IMR-90 (cell line): Measurements from ENCODE around the gene GRAMD1B. TPM values are rescaled to one million over a fixed set of nuclear protein-coding genes. Genes with fewer than 3 reads are reported as not detected.

ENCODE experiments used
- ATAC-seq: fragments of 200-7000 bp; cut with Tn5 transposase; 2 replicates; pipeline ENCODE4 v1.9.1; 2020; ENCODE audit warnings: low read depth, mild to moderate bottlenecking, moderate library complexity
- BruUV-seq: library from RNA; stranded (reverse); fragments of 400-500 nt; replicated peaks from 2 replicates; lab custom pipeline; 2021; lab: Mats Ljungman, UMichigan
- CTCF ChIA-PET: fragments of 300-600 bp; formaldehyde crosslinking; extraction: SDS; loops from one replicate; lab custom pipeline; 2021; ENCODE audit warnings: antibody characterized with exemption; lab: Yijun Ruan, JAX
- POLR2A ChIA-PET: fragments of 300-600 bp; sonication (Branson Sonifier 250); formaldehyde crosslinking; loops from one replicate; lab custom pipeline; 2022; ENCODE audit warnings: antibody characterized with exemption; ENCODE audit not compliant: unreplicated experiment; lab: Charles Lee
- DNase-seq: peaks from one replicate; pipeline ENCODE4 v3.0.0; 2013
- H2AFZ ChIP-seq: replicated peaks from 2 replicates; pipeline ENCODE3; 2013; ENCODE audit warnings: low read length, mild to moderate bottlenecking; ENCODE audit not compliant: poor library complexity
- H2AK5ac ChIP-seq: 2 replicates; pipeline ENCODE4 v1.6.1; 2013; ENCODE audit warnings: low read depth, low read length, inconsistent platforms
- H2AK9ac ChIP-seq: replicated peaks from 2 replicates; pipeline ENCODE3; 2013; ENCODE audit warnings: mild to moderate bottlenecking, low read depth, low read length, moderate library complexity; ENCODE audit not compliant: poor library complexity
- H2BK120ac ChIP-seq: 2 replicates; pipeline ENCODE4 v1.6.1; 2013; ENCODE audit warnings: low read depth, low read length, inconsistent platforms
- H2BK15ac ChIP-seq: 3 replicates; pipeline ENCODE4 v1.6.1; 2013; ENCODE audit warnings: low read depth, low read length, inconsistent platforms
- H2BK20ac ChIP-seq: 2 replicates; pipeline ENCODE4 v1.6.1; 2013; ENCODE audit warnings: low read depth, mild to moderate bottlenecking, inconsistent platforms, low read length, moderate library complexity
- H2BK5ac ChIP-seq: 2 replicates; pipeline ENCODE4 v1.6.1; 2013; ENCODE audit warnings: mild to moderate bottlenecking, low read depth, low read length, inconsistent platforms; ENCODE audit not compliant: poor library complexity, severe bottlenecking
- H3K14ac ChIP-seq: replicated peaks from 2 replicates; pipeline ENCODE4 v1.6.1; 2013; ENCODE audit warnings: low read depth, low read length, inconsistent platforms
- H3K18ac ChIP-seq: 2 replicates; pipeline ENCODE4 v1.6.1; 2013; ENCODE audit warnings: low read depth, low read length, control low read depth
- H3K23ac ChIP-seq: 2 replicates; pipeline ENCODE4 v1.6.1; 2013; ENCODE audit warnings: low read depth, low read length, inconsistent platforms
- H3K27ac ChIP-seq: 2 replicates; pipeline ENCODE4 v1.5.1; 2013; ENCODE audit warnings: mild to moderate bottlenecking, control low read depth, low read length; ENCODE audit not compliant: insufficient read depth
- H3K27me3 ChIP-seq: 2 replicates; pipeline ENCODE4 v1.6.1; 2013; ENCODE audit warnings: low read length; ENCODE audit not compliant: control insufficient read depth, insufficient read depth
- H3K36me3 ChIP-seq: 2 replicates; pipeline ENCODE4 v1.6.1; 2013; ENCODE audit warnings: low read length, mixed read lengths; ENCODE audit not compliant: control insufficient read depth, insufficient read depth
- H3K4ac ChIP-seq: 2 replicates; pipeline ENCODE4 v1.6.1; 2013; ENCODE audit warnings: low read depth, low read length, inconsistent platforms
- H3K4me1 ChIP-seq: 2 replicates; pipeline ENCODE4 v1.6.1; 2013; ENCODE audit warnings: low read length, mixed read lengths; ENCODE audit not compliant: control insufficient read depth, insufficient read depth
- H3K4me2 ChIP-seq: 2 replicates; pipeline ENCODE4 v1.6.1; 2013; ENCODE audit warnings: low read depth, mild to moderate bottlenecking, control low read depth, low read length, moderate library complexity
- H3K4me3 ChIP-seq: 2 replicates; pipeline ENCODE4 v1.5.1; 2013; ENCODE audit warnings: low read depth, mild to moderate bottlenecking, control low read depth, low read length, moderate library complexity; ENCODE audit not compliant: insufficient read depth
- H3K56ac ChIP-seq: 2 replicates; pipeline ENCODE4 v1.6.1; 2013; ENCODE audit warnings: low read length, inconsistent platforms; ENCODE audit not compliant: insufficient read depth; ENCODE audit errors: extremely low read depth
- H3K79me1 ChIP-seq, 2 experiments: 2 replicates each; pipeline ENCODE4 v1.6.1; 2013; ENCODE audit warnings: low read length in 2 of 2, inconsistent platforms in 1 of 2, low read depth in 1 of 2
- H3K9ac ChIP-seq: 2 replicates; pipeline ENCODE4 v1.6.1; 2013; ENCODE audit warnings: low read depth, low read length, control low read depth
- H3K9me1 ChIP-seq: 2 replicates; pipeline ENCODE4 v1.6.1; 2013; ENCODE audit warnings: low read length, inconsistent platforms; ENCODE audit not compliant: insufficient read depth
- H3K9me3 ChIP-seq: 2 replicates; pipeline ENCODE4 v1.6.1; 2013; ENCODE audit warnings: low read length; ENCODE audit not compliant: control insufficient read depth, insufficient read depth
- H4K20me1 ChIP-seq: 2 replicates; pipeline ENCODE4 v1.6.1; 2013; ENCODE audit warnings: low read length, inconsistent platforms; ENCODE audit not compliant: insufficient read depth
- H4K5ac ChIP-seq: 2 replicates; pipeline ENCODE4 v1.6.1; 2013; ENCODE audit warnings: mild to moderate bottlenecking, low read depth, low read length, control low read depth
- H4K8ac ChIP-seq, 2 experiments: 2 replicates each; pipeline ENCODE4 v1.6.1; 2013; ENCODE audit warnings: low read depth in 2 of 2, low read length in 2 of 2, control low read depth in 1 of 2, inconsistent platforms in 1 of 2
- H4K91ac ChIP-seq: 2 replicates; pipeline ENCODE4 v1.6.1; 2013; ENCODE audit warnings: low read depth, low read length, inconsistent platforms; ENCODE audit not compliant: insufficient read depth
- CHD1 ChIP-seq: IDR thresholded peaks from 2 replicates; pipeline ENCODE4 v1.6.1; 2012; ENCODE audit warnings: low read depth, low read length, improper control_type of control experiment
- NFE2L2 ChIP-seq: fragments of 150-350 bp; IDR thresholded peaks from 2 replicates; pipeline ENCODE4 v1.6.1; 2016; ENCODE audit warnings: low read depth, mild to moderate bottlenecking, low read length
- WGBS, 2 experiments: methylation state at CpG; one replicate each; pipeline versions ENCODE4 v1.1.5 to v1.1.7; 2013; ENCODE audit warnings: missing lambda C conversion rate in 2 of 2; ENCODE audit not compliant: insufficient read length in 1 of 2; ENCODE audit errors: extremely low coverage in 2 of 2; 5-methylcytosine and 5-hydroxymethylcytosine counted together
- dilution Hi-C: fragments of 300-500 bp; cut with HindIII; formaldehyde crosslinking; loops from one replicate; pipeline ENCODE4 v1.14.3; 2018; ENCODE audit warnings: low sequenced_read_pairs; ENCODE audit not compliant: unreplicated experiment
- in situ Hi-C: fragments of 300-500 bp; cut with MboI; formaldehyde crosslinking; loops from 3 replicates; pipeline ENCODE4 v1.14.3; 2019; ENCODE audit warnings: low sequenced_read_pairs, inconsistent platforms, mixed read lengths
- intact Hi-C: fragments of 100-400 bp; cut with micrococcal nuclease; formaldehyde crosslinking; loops from 2 replicates; pipeline ENCODE4 v1.10.0; 2022
- polyA plus RNA-seq, 3 experiments: library from polyadenylated mRNA; depleted of rRNA; stranded (reverse); fragments of >200 nt; gene quantifications; 2 replicates each; pipeline ENCODE4 v1.2.3, GENCODE V29; 2012; ENCODE audit warnings: low replicate concordance in 1 of 3
- total RNA-seq: library from RNA; depleted of rRNA; stranded (reverse); fragments of >200 nt; gene quantifications from 2 replicates; pipeline ENCODE4 v1.2.3, GENCODE V29; 2012
- TF ChIP-seq, protein P1 (sequence below): fragments of 150-350 bp; IDR thresholded peaks from 2 replicates; pipeline ENCODE4 v1.6.1; 2017; ENCODE audit warnings: mild to moderate bottlenecking, antibody characterized with exemption, low read length, low read depth

Gene GRAMD1B
- total and polyA plus RNA-seq, 2 of the 4 experiments (the other 2 are of a cell fraction) = 7.1 to 7.2 TPM

DNA sequence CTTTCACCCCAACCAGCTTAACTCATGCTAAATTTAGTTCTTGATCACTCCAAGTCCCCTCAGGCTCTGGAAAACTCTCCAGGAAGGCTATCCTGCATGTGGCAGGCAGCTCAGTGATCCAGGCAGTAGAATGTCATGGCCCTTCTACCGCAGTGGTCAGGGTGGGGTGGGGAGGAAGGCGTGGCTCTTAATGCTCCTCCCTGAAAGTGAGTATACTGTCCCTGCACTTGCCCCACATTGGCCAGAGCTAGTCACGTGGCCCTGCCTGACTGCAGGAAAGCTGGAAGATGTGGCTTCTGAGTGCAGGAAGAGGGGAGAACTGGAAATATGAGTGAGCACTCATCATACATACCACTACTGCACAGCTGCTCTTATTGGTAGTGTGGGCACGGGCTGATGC, 102.1 kb downstream of the GRAMD1B start:
- no peak overlapping the region for H2BK5ac ChIP-seq
- H2AK5ac ChIP-seq = no peak overlapping the region
- H4K20me1 ChIP-seq = 0 out of 2 replicates have a peak, but pooled peaks cover 7% of the 10 kb centered on the region
- no peaks in the 10 kb centered on the region for H3K9me3 ChIP-seq
- H2BK15ac ChIP-seq = no peak overlapping the region
- no peak overlapping the region for H3K18ac ChIP-seq
- intact Hi-C loops (no loop called here), in situ Hi-C loops (no loop called here), dilution Hi-C loops (no loop called here)
- no peak overlapping the region for H4K8ac ChIP-seq
- peaks cover 3% of the 10 kb centered on the region; the same call in 1 of the 2 replicates for H3K4me1 ChIP-seq
- WGBS, 2 experiments = no CpG with 5 or more reads among the region's 4 CpGs
- H3K4me3 ChIP-seq = no peak overlapping the region
- no peak overlapping the region for H3K27ac ChIP-seq
- H3K9me1 ChIP-seq = peaks cover 6% of the 10 kb centered on the region
- TF ChIP-seq CHD1 = no peak
- TF ChIP-seq, protein P1, sequence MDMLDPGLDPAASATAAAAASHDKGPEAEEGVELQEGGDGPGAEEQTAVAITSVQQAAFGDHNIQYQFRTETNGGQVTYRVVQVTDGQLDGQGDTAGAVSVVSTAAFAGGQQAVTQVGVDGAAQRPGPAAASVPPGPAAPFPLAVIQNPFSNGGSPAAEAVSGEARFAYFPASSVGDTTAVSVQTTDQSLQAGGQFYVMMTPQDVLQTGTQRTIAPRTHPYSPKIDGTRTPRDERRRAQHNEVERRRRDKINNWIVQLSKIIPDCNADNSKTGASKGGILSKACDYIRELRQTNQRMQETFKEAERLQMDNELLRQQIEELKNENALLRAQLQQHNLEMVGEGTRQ = 0 out of 2 replicates have a peak, but pooled peaks have one; percentile 9
- no peak for TF ChIP-seq NFE2L2
- H3K36me3 ChIP-seq = no peaks in the 10 kb centered on the region
- no peak overlapping the region for H3K4me2 ChIP-seq
- no peak overlapping the region for H3K4ac ChIP-seq
- H3K79me1 ChIP-seq = peaks cover 13 to 19% of the 10 kb centered on the region in 2 experiments; a peak in 3 of 4 replicates
- POLR2A ChIA-PET = no interaction called here
- H2BK20ac ChIP-seq = no peak overlapping the region
- DNase-seq = no peak
- no peaks in the 10 kb centered on the region for H3K27me3 ChIP-seq
- no peak for ATAC-seq
- H2AK9ac ChIP-seq = no peak overlapping the region
- no peak overlapping the region for H3K56ac ChIP-seq
- H4K91ac ChIP-seq = no peak overlapping the region
- H2AFZ ChIP-seq = no peak overlapping the region
- H3K9ac ChIP-seq = no peak overlapping the region
- H3K14ac ChIP-seq = no peak overlapping the region; the same call in 1 of the 2 replicates
- H4K5ac ChIP-seq = no peak overlapping the region
- no peak overlapping the region for H2BK120ac ChIP-seq
- BruUV-seq = no TSS peak
- H3K23ac ChIP-seq = no peak overlapping the region
- CTCF ChIA-PET = interaction anchor here (1.2 kb wide), 1 partner anchor 21 kb away, joined by 3 read pairs; no protein-coding TSS in a partner anchor
